Sigmoid colon (tissue), 7 donors: Measurements from ENCODE around the gene STATH. TPM values are rescaled to one million over a fixed set of nuclear protein-coding genes. Genes with fewer than 3 reads are reported as not detected.
"Not testable (repeated sequence)": the region's sequence is repeated elsewhere in the genome, so short reads cannot be mapped to it uniquely, and the experiment has no call there.

ENCODE experiments used
- DNase-seq: peaks from one replicate; pipeline ENCODE4 v3.0.0-alpha.2; 2019
- H3K27ac ChIP-seq, 4 donors: fragments of 200-600 bp; sonication (generic); one replicate each; pipeline ENCODE4 v1.5.1; 2016 to 2019; ENCODE audit warnings: mild to moderate bottlenecking in 1 of 4
- H3K27me3 ChIP-seq, 3 donors: fragments of 200-600 bp; sonication (generic); one replicate each; pipeline ENCODE4 v1.5.1; 2019; ENCODE audit warnings: mild to moderate bottlenecking in 1 of 3
- H3K36me3 ChIP-seq, 4 donors: fragments of 200-600 bp; sonication (generic); one replicate each; pipeline ENCODE4 v1.5.1; 2016 to 2019
- H3K4me1 ChIP-seq, 4 donors: fragments of 200-600 bp; sonication (generic); one replicate each; pipeline ENCODE4 v1.5.1; 2017 to 2019
- H3K4me3 ChIP-seq, 4 donors: fragments of 200-600 bp; sonication (generic); one replicate each; pipeline ENCODE4 v1.5.1; 2017 to 2019; ENCODE audit warnings: mild to moderate bottlenecking in 2 of 4, moderate library complexity in 1 of 4
- H3K9me3 ChIP-seq, 4 donors: fragments of 200-600 bp in 3 of 4; sonication (generic) in 3 of 4; one replicate each; pipeline versions ENCODE4 v1.5.1 to v1.6.1; 2013 to 2019
- EP300 ChIP-seq, 4 donors: sonication (generic); formaldehyde crosslinking; IDR thresholded peaks; one replicate each; pipeline ENCODE4 v1.6.1; 2017; ENCODE audit warnings: antibody characterized with exemption in 4 of 4
- POLR2A ChIP-seq, 2 donors: fragments of 450-650 bp; IDR thresholded peaks; one replicate each; pipeline ENCODE4 v1.6.1; 2016; ENCODE audit warnings: antibody characterized with exemption in 2 of 2, mild to moderate bottlenecking in 2 of 2, moderate library complexity in 2 of 2
- POLR2AphosphoS5 ChIP-seq, 4 donors: sonication (generic); formaldehyde crosslinking; IDR thresholded peaks; one replicate each; pipeline ENCODE4 v1.6.1; 2017; ENCODE audit warnings: antibody characterized with exemption in 4 of 4
- WGBS, 2 donors: extraction: QIAGEN DNeasy Blood & Tissue Kit; methylation state at CpG; one replicate each; pipeline ENCODE4 v1.1.7; 2013; 5-methylcytosine and 5-hydroxymethylcytosine counted together
- intact Hi-C: fragments of 100-400 bp; cut with DNase I; formaldehyde crosslinking; loops from one replicate; pipeline ENCODE4 v1.15.1; 2023
- polyA plus RNA-seq, 3 donors: library from polyadenylated mRNA; stranded (reverse); fragments of 200-250 nt; gene quantifications; one replicate each; pipeline ENCODE4 v1.2.3, GENCODE V29; 2013
- total RNA-seq, 4 donors: library from RNA; depleted of rRNA; stranded (reverse); fragments of >200 nt; gene quantifications; one replicate each; pipeline ENCODE4 v1.1.0, GENCODE V29; 2016
- TF ChIP-seq, protein P1 (sequence below), 4 experiments: fragments of 450-650 bp in 3 of 4; fragments of 200-600 bp in 1 of 4; IDR thresholded peaks; one replicate each; pipeline ENCODE4 v1.5.1; 2016 to 2019; ENCODE audit warnings: antibody characterized with exemption in 4 of 4, mild to moderate bottlenecking in 3 of 4, moderate library complexity in 2 of 4
- donor health status: healthy with polysubstance abuse.
- donor health status: Bipolar disorder and iron deficiency.
- donor health status: healthy.

The STATH gene
- total and polyA plus RNA-seq, 7 donors: not detected

DNA sequence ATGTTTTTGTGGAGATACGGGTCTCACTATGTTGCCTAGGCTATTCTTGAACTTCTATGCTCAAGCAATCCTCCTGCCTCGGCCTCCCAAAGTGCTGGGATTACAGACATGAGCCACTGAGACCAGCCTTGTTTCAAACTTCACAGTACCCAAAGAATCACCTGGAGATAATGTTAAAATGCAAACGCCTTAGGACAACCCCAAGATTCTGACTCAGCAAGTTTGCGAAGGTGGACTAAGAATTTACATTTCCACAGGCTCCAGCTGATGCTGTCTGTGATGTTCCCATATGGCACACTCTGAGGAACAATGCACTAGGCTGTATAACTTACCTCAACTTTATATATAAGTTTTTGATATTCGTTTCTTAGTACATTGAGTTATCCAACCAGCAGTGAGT lies 984 bp upstream of the STATH start:
- H3K9me3 ChIP-seq: no peaks in the 10 kb centered on the region
- H3K27me3 ChIP-seq: no peaks in the 10 kb centered on the region
- TF ChIP-seq POLR2AphosphoS5 (IDR thresholded peaks at IDR 0.05): no peak
- TF ChIP-seq, protein P1, sequence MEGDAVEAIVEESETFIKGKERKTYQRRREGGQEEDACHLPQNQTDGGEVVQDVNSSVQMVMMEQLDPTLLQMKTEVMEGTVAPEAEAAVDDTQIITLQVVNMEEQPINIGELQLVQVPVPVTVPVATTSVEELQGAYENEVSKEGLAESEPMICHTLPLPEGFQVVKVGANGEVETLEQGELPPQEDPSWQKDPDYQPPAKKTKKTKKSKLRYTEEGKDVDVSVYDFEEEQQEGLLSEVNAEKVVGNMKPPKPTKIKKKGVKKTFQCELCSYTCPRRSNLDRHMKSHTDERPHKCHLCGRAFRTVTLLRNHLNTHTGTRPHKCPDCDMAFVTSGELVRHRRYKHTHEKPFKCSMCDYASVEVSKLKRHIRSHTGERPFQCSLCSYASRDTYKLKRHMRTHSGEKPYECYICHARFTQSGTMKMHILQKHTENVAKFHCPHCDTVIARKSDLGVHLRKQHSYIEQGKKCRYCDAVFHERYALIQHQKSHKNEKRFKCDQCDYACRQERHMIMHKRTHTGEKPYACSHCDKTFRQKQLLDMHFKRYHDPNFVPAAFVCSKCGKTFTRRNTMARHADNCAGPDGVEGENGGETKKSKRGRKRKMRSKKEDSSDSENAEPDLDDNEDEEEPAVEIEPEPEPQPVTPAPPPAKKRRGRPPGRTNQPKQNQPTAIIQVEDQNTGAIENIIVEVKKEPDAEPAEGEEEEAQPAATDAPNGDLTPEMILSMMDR (IDR thresholded peaks at IDR 0.05): no peak
- no peak for TF ChIP-seq EP300 (IDR thresholded peaks at IDR 0.05)
- TF ChIP-seq POLR2A (IDR thresholded peaks at IDR 0.05): no peak
- H3K27ac ChIP-seq: no peak overlapping the region
- no peak overlapping the region for H3K4me3 ChIP-seq
- H3K36me3 ChIP-seq: no peaks in the 10 kb centered on the region
- intact Hi-C loops: no loop called here
- no peaks in the 10 kb centered on the region for H3K4me1 ChIP-seq
- DNase-seq: no peak
- WGBS, 2 donors: 83 to 86% methylated on average over 5 of the region's 5 CpGs

DNA sequence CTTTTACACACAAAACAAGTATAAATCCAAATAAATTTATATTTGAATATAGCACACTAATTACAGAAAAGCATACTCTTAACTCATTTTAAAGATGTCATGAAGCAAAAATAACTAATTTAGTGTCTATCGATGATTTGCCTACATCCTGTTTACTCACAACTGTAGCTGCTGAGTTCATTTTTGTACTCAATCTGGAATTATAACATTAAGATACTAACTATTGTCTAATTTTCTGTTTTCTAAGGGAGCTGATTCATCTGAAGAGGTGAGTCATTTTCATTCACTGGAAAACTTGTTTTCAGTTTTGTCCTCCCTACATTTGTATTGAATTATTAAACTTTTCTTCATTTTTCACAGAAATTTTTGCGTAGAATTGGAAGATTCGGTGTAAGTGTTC lies 3.7 kb downstream of the STATH start:
- intact Hi-C loops: no loop called here
- DNase-seq: no peak
- TF ChIP-seq EP300 (IDR thresholded peaks at IDR 0.05) (no peak), POLR2A (IDR thresholded peaks at IDR 0.05) (no peak), POLR2AphosphoS5 (IDR thresholded peaks at IDR 0.05) (no peak)
- TF ChIP-seq, protein P1 (IDR thresholded peaks at IDR 0.05): no peak
- Histone ChIP-seq H3K4me1 (no peaks in the 10 kb centered on the region), H3K27me3 (no peaks in the 10 kb centered on the region), H3K36me3 (no peaks in the 10 kb centered on the region), H3K27ac (no peak overlapping the region), H3K9me3 (no peaks in the 10 kb centered on the region), H3K4me3 (no peak overlapping the region)
- WGBS, 2 donors: 89 to 96% methylated on average over 3 of the region's 3 CpGs

DNA sequence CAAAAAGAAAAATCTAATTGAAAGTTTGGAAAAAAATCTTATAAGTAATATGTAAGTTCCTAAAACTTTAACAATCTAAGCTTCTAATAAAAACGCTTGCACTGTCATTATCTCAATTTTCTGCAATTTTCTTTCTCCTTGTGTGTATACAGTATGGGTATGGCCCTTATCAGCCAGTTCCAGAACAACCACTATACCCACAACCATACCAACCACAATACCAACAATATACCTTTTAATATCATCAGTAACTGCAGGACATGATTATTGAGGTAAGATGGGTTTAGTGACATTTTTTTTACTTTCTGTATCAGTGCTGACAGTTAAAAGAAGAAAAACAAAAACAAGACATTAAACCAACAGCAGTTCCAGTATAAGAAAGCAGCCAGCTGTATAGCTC lies 4.9 kb downstream of the STATH start:
- no peak overlapping the region for H3K4me3 ChIP-seq
- H3K4me1 ChIP-seq: no peaks in the 10 kb centered on the region
- no peaks in the 10 kb centered on the region for H3K27me3 ChIP-seq
- TF ChIP-seq, protein P1 (IDR thresholded peaks at IDR 0.05): no peak
- TF ChIP-seq POLR2AphosphoS5 (IDR thresholded peaks at IDR 0.05): no peak
- TF ChIP-seq EP300 (IDR thresholded peaks at IDR 0.05): no peak
- no peak for TF ChIP-seq POLR2A (IDR thresholded peaks at IDR 0.05)
- no peaks in the 10 kb centered on the region for H3K9me3 ChIP-seq
- H3K36me3 ChIP-seq: no peaks in the 10 kb centered on the region
- no peak overlapping the region for H3K27ac ChIP-seq
- WGBS, 2 donors: 74 to 77% methylated on average over 1 of the region's 1 CpG
- DNase-seq: no peak
- intact Hi-C loops: no loop called here

DNA sequence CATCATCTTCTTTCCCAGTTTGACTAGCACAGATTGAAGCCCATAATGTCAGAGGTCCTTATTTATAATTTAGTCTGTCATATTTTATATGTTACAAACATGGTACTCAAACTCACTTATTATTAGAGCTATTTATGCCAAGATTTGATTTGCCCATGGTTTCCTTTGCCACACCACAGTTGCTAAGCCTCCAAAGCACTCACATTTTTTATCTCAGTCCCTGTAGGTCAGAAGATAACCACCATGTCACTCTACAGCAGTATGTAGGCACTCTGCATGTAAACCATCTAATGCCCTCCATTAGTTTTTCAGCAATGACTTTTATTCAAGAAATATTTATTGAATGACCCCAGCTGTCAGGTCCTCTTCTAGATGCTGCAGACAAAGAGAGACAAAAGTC lies 6.7 kb downstream of the STATH start:
- H3K27ac ChIP-seq: no peak overlapping the region
- no peaks in the 10 kb centered on the region for H3K4me1 ChIP-seq
- DNase-seq: no peak
- TF ChIP-seq POLR2A (IDR thresholded peaks at IDR 0.05): no peak
- TF ChIP-seq POLR2AphosphoS5 (IDR thresholded peaks at IDR 0.05): no peak
- no peak for TF ChIP-seq EP300 (IDR thresholded peaks at IDR 0.05)
- H3K4me3 ChIP-seq: no peak overlapping the region
- no peaks in the 10 kb centered on the region for H3K9me3 ChIP-seq
- intact Hi-C loops: no loop called here
- no peaks in the 10 kb centered on the region for H3K36me3 ChIP-seq
- H3K27me3 ChIP-seq: no peaks in the 10 kb centered on the region

DNA sequence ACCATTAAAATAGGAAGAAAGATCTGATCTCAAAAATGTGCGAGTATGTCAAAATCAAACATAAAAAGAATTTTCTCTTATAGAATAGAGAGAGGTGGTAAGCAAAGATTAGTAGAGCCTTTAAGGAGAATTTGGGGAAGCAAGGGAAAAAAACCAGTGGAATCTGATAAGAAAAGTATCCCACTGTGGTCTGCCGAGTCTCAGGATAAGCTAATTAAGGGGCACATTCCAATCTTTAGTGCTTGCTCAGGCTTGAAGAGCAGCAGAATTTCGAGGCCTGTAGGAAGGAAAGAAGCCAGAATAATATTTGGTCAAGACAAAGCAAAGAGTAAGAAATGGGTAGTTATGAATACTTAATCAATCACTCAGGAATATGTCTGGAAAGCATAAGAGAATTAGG lies 13.0 kb downstream of the STATH start:
- Histone ChIP-seq H3K27me3 (no peaks in the 10 kb centered on the region), H3K36me3 (no peaks in the 10 kb centered on the region), H3K9me3 (no peaks in the 10 kb centered on the region), H3K27ac (no peak overlapping the region), H3K4me3 (no peak overlapping the region), H3K4me1 (no peaks in the 10 kb centered on the region)
- 60 to 70% methylated on average over 3 of the region's 3 CpGs for WGBS, 2 donors
- intact Hi-C loops: no loop called here
- TF ChIP-seq EP300 (IDR thresholded peaks at IDR 0.05) (no peak), POLR2A (IDR thresholded peaks at IDR 0.05) (no peak)
- TF ChIP-seq, protein P1 (IDR thresholded peaks at IDR 0.05): no peak
- DNase-seq: no peak

DNA sequence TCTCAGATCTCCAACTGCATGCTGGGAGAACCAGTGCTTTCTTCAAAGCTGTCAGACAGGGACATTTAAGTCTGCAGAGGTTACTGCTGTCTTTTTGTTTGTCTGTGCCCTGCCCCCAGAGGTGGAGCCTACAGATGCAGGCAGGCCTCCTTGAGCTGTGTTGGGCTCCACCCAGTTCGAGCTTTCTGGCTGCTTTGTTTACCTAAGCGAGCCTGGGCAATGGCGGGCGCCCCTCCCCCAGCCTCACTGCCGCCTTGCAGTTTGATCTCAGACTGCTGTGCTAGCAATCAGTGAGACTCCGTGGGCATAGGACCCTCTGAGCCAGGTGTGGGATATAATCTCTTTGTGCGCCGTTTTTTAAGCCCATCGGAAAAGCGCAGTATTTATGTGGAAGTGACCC lies 23.2 kb downstream of the STATH start:
- H3K27me3 ChIP-seq, intact Hi-C loops, H3K27ac ChIP-seq, H3K9me3 ChIP-seq, H3K4me1 ChIP-seq, DNase-seq, H3K4me3 ChIP-seq, H3K36me3 ChIP-seq: not testable (repeated sequence)
- WGBS, 2 donors: 70 to 74% methylated on average over 8 to 10 of the region's 10 CpGs
